Ishikawa (cell line): ENCODE measurements around the gene TMEM175.

Experiments
- CEBPB ChIP-seq: IDR thresholded peaks from 2 replicates; pipeline ENCODE4 v1.6.1; 2012
- CREB1 ChIP-seq: IDR thresholded peaks from 2 replicates; pipeline ENCODE4 v1.6.1; 2012; ENCODE audit warnings: low read depth
- EGR1 ChIP-seq: IDR thresholded peaks from 2 replicates; pipeline ENCODE4 v1.6.1; 2012
- EP300 ChIP-seq: IDR thresholded peaks from 2 replicates; pipeline ENCODE4 v1.6.1; 2012; ENCODE audit warnings: borderline replicate concordance
- FOXM1 ChIP-seq: IDR thresholded peaks from 2 replicates; pipeline ENCODE4 v1.6.1; 2012; ENCODE audit warnings: low read depth, borderline replicate concordance
- MAX ChIP-seq: IDR thresholded peaks from 2 replicates; pipeline ENCODE4 v1.6.1; 2012
- NFIC ChIP-seq: IDR thresholded peaks from 2 replicates; pipeline ENCODE4 v1.6.1; 2012
- RAD21 ChIP-seq: IDR thresholded peaks from 2 replicates; pipeline ENCODE4 v1.6.1; 2012; ENCODE audit warnings: low read depth
- TAF1 ChIP-seq: IDR thresholded peaks from 2 replicates; pipeline ENCODE4 v1.6.1; 2012; ENCODE audit warnings: low read depth, mild to moderate bottlenecking
- TCF12 ChIP-seq: IDR thresholded peaks from 2 replicates; pipeline ENCODE4 v1.6.1; 2012; ENCODE audit warnings: low read depth
- TEAD4 ChIP-seq: IDR thresholded peaks from 2 replicates; pipeline ENCODE4 v1.6.1; 2012
- YY1 ChIP-seq: IDR thresholded peaks from 2 replicates; pipeline ENCODE4 v1.6.1; 2012; ENCODE audit warnings: low read depth
- ZBTB7A ChIP-seq: IDR thresholded peaks from 2 replicates; pipeline ENCODE4 v1.6.1; 2012; ENCODE audit warnings: low read depth
- TF ChIP-seq, protein P1 (sequence below): IDR thresholded peaks from 2 replicates; pipeline ENCODE4 v1.6.1; 2012; ENCODE audit warnings: low read depth, mild to moderate bottlenecking
- TF ChIP-seq, protein P2 (sequence below): IDR thresholded peaks from 2 replicates; pipeline ENCODE4 v1.6.1; 2012

TMEM175 gene

DNA sequence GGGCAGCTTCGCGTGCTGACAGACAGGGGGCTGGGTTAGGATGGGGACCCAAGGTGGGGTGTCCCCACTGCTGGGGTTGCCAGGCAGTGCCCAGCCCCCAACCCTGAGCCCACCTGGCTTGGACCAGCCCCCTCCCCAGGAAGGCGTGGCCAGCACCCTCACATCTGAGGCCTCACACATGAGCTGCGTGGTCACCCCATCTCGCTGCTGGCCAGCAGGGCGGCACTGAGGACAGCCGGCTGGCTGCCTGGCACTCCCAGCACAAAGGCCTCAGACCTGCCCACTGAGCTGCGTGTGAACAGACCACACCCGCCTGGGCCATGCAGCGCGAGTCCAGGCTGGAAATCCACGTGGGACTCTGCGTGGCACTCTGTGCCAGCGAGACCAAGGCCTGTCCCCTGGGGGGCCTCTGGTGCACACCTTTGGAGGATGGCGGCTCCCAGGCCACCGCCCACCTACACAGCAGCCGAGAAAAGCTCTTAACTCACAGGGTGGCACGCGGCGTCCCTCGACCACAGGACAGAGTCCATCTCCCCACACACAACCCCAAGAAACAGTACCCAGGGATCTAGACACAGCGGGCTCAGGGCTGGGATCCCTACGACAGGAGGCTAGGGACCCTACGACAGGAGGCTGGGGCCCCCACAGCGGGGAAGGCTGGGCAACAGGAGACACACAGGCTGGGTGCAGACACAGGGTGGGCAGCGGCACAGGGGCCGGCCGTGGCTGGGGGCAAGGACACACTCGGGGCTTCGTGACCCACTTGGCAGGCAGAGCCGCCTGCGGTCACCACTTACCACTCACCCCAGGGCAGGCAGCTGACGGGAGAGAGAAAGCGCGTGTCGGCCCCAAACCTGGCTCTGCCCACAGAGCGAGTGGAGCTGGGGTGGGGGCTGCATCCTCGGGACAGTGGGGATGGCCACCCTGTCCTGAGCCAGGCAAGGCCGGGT is 31.3 kb downstream of the TMEM175 start:
- TF ChIP-seq EGR1: no peak
- no peak for TF ChIP-seq MAX
- TF ChIP-seq, protein P1, sequence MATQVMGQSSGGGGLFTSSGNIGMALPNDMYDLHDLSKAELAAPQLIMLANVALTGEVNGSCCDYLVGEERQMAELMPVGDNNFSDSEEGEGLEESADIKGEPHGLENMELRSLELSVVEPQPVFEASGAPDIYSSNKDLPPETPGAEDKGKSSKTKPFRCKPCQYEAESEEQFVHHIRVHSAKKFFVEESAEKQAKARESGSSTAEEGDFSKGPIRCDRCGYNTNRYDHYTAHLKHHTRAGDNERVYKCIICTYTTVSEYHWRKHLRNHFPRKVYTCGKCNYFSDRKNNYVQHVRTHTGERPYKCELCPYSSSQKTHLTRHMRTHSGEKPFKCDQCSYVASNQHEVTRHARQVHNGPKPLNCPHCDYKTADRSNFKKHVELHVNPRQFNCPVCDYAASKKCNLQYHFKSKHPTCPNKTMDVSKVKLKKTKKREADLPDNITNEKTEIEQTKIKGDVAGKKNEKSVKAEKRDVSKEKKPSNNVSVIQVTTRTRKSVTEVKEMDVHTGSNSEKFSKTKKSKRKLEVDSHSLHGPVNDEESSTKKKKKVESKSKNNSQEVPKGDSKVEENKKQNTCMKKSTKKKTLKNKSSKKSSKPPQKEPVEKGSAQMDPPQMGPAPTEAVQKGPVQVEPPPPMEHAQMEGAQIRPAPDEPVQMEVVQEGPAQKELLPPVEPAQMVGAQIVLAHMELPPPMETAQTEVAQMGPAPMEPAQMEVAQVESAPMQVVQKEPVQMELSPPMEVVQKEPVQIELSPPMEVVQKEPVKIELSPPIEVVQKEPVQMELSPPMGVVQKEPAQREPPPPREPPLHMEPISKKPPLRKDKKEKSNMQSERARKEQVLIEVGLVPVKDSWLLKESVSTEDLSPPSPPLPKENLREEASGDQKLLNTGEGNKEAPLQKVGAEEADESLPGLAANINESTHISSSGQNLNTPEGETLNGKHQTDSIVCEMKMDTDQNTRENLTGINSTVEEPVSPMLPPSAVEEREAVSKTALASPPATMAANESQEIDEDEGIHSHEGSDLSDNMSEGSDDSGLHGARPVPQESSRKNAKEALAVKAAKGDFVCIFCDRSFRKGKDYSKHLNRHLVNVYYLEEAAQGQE: no peak
- no peak for TF ChIP-seq EP300

GRCh38 chr4:964346-965025 is 32.2 kb downstream of the TMEM175 start:
- TF ChIP-seq, protein P2, sequence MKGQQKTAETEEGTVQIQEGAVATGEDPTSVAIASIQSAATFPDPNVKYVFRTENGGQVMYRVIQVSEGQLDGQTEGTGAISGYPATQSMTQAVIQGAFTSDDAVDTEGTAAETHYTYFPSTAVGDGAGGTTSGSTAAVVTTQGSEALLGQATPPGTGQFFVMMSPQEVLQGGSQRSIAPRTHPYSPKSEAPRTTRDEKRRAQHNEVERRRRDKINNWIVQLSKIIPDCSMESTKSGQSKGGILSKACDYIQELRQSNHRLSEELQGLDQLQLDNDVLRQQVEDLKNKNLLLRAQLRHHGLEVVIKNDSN: no peak
- TF ChIP-seq ZBTB7A (no peak), EP300 (no peak), EGR1 (no peak), YY1 (no peak), TAF1 (no peak), MAX (no peak), NFIC (no peak), TEAD4 (no peak)

DNA sequence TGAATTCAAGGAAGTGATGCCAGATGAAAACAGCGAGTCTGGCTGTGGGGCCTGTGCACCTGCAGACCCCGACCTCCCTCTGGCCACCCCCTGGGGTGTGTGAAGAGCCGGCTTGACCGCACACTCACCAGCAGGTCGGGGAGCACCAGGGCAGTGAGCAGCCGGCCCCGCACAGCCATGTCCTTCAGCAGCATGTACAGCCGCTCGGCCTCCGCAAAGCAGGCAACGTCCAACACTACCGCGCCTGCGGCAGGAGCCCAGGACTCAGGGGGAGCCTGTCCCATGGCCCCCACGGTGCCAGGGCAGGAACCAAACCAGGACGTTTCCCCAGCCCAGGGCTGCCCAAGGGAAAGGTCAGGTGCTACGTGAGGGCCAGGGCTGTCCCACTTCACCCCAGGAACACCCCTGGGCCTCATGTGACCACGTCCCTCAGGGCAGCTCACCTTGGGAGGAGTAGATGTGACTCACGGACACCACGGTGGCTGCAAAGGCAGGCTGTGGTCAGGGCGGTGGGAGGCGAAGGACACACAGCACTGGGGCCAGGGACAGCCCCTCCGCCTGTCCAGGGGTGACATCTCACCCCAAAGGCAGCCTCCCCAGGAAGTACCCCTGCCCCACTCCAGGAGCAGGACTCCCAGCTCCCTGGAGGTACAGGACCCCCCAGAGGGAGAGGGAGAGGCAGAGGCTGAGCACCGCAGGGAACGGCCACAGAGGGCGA is 32.9 kb downstream of the TMEM175 start:
- TF ChIP-seq RAD21: no peak
- TF ChIP-seq NFIC: no peak
- no peak for TF ChIP-seq CREB1
- TF ChIP-seq, protein P1: no peak
- TF ChIP-seq, protein P2: no peak
- TF ChIP-seq MAX: no peak
- no peak for TF ChIP-seq EGR1
- no peak for TF ChIP-seq EP300
- TF ChIP-seq CEBPB: no peak
- TF ChIP-seq FOXM1: no peak
- TF ChIP-seq TCF12: no peak
- no peak for TF ChIP-seq YY1
- TF ChIP-seq TAF1: no peak

- TF ChIP-seq TCF12 (no peak), CEBPB (no peak), NFIC (no peak), TAF1 (no peak), YY1 (no peak), EP300 (no peak), ZBTB7A (no peak), EGR1 (no peak), CREB1 (no peak), TEAD4 (no peak), MAX (no peak)
- TF ChIP-seq, protein P1: no peak
- TF ChIP-seq, protein P2: no peak
These were observed 33.5 kb downstream of the TMEM175 start for GRCh38 chr4:965766-966134.
